Measurements from ENCODE around the gene SORCS2.

- TF ChIP-seq, protein P1, sequence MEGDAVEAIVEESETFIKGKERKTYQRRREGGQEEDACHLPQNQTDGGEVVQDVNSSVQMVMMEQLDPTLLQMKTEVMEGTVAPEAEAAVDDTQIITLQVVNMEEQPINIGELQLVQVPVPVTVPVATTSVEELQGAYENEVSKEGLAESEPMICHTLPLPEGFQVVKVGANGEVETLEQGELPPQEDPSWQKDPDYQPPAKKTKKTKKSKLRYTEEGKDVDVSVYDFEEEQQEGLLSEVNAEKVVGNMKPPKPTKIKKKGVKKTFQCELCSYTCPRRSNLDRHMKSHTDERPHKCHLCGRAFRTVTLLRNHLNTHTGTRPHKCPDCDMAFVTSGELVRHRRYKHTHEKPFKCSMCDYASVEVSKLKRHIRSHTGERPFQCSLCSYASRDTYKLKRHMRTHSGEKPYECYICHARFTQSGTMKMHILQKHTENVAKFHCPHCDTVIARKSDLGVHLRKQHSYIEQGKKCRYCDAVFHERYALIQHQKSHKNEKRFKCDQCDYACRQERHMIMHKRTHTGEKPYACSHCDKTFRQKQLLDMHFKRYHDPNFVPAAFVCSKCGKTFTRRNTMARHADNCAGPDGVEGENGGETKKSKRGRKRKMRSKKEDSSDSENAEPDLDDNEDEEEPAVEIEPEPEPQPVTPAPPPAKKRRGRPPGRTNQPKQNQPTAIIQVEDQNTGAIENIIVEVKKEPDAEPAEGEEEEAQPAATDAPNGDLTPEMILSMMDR (IDR thresholded peaks at IDR 0.05), result no peak
- TF ChIP-seq POLR2A (IDR thresholded peaks at IDR 0.05), result no peak
Measured at GRCh38 chr4:7381221-7381889, 189.0 kb downstream of the SORCS2 start.
